ELF-1 (cell line): Measurements from ENCODE around the gene MS4A15.
"Not testable (repeated sequence)": the region's sequence is repeated elsewhere in the genome, so short reads cannot be mapped to it uniquely, and the experiment has no call there.

Source experiments
- DNase-seq: peaks from one replicate; pipeline ENCODE4 v3.0.0-alpha.2; 2016; ENCODE audit warnings: low read depth, low spot score

The MS4A15 gene

GRCh38 chr11:60803273-60803936, 46.7 kb downstream of the MS4A15 start:
- DNase-seq, result no peak

DNA sequence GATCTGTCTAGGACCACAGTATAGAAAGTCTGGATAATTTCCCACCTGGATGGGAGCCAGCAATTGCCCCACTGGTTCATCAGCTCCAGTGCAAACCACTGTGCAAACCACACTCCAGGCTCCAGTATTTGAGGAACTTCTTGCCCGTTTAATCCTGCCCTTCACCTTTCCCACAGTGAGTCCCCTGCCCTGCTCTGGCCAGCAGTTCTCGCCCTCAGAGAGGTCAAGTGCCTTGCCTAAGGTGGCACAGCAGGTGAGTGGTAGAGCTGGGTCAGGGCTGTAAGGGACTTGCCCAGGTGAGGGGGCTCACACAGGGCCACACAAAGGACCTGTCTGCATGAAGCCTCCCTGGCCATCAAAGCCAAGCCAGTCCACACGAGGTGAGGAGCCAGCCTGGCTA, 52.6 kb downstream of the MS4A15 start:
- no peak for DNase-seq

- no peak for DNase-seq
Measured at GRCh38 chr11:60809691-60810090, 53.0 kb downstream of the MS4A15 start.

DNA sequence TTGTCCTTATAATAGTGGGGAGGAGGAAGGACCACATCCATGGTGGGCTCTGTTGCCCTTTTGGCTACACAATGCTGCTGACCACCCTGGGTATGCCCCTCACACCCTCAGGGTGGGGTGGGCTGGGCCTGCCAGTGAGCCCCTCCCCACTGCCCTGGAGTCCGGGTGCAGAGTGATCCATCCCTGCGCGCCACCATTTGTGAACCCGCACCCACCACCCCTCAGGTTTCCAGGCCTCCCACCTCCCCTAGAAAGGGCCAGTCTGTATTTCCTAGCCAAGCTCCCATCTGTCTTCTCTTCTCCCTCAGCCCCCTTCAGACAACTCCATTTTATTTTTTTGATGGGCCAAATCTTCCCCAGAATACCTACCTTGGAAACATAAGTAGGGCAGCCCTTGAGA, 53.5 kb downstream of the MS4A15 start:
- no peak for DNase-seq

DNA sequence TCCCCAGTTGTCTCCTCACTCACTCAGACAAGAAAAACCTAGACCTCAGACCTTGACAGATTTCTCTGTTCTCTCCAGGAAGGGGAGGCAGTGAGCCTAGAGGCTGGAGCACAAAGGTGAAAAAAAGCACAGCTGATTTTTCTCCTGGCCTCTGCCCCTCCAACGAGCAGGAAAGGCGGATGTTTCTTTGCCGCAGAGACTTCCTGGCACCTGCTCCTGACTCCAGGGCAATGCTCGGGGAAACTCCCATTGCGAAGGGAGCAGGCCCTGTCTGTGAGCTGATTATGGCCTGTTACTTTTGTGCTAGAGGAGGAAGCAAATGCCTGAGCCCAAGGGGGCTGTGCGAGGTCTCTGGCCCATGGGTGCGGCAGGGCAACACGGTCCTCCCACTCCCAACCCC, 53.9 kb downstream of the MS4A15 start:
- no peak for DNase-seq

- no peak for DNase-seq
Measured at GRCh38 chr11:60813324-60813723, 56.7 kb downstream of the MS4A15 start.

GRCh38 chr11:60814112-60814511, 57.4 kb downstream of the MS4A15 start:
- no peak for DNase-seq

- no peak for DNase-seq
Measured at GRCh38 chr11:60816590-60817157, 60.0 kb downstream of the MS4A15 start.

- no peak for DNase-seq
Measured at GRCh38 chr11:60818057-60818456, 61.4 kb downstream of the MS4A15 start.

DNA sequence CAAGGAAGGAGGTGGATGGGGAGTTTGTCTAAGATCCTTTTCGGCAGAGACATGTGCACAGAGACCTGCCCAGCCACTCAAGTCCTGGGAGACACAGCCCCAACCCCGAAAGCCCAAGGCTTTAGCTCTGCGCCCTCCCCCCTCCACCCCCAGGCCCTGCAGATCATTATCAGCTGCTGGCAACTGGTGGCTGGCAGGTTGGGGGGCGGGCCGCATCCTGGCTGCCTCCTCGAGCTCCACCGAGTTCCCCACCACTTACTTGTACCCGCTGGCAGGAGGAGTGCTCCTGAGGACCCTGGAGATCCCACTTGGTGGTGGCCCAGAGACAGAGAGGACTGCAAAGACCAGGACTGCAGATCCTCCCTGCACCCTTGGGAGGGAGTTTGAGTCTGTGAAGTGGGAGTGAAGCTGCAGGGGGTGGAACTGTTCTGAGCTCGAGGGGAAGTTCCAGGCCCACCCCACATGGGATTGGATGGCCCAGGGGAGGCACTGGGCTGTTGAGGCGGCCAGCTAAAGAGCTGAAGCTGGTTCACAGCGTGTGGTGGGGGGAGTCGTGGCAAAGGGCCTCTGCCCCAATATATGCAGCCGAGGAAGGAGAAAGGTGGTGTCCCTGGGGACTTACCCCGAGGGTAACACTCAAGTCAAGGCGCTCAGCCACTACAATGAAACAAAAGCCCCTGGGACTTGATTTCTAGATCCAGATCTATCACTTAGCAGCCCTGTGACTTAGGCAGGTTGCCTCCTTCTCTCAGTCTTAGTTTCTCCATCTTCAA, 65.3 kb downstream of the MS4A15 start:
- DNase-seq, result no peak

GRCh38 chr11:60823745-60824306, 67.2 kb downstream of the MS4A15 start:
- DNase-seq, result not testable (repeated sequence)

GRCh38 chr11:60825118-60825517, 68.5 kb downstream of the MS4A15 start:
- DNase-seq, result no peak

DNA sequence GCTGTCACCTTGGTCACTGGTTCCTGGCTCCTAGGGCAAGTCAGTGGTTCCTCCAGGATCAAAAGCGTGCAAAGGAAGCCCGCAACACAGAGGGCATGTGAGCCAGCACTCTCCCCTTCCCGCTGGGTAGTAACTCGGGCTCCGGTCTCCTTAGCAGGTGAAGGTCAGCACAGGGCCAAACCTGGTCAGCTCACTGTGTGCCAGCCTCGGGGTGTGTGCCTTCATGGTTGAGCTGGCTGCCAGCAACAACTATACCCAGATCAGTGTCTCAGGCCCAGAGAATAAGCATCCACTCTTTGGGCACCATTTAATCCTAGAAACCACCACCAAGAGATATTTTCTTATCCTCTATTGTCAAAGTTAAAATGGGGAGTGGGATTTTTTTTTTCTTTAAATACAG, 69.1 kb downstream of the MS4A15 start:
- no peak for DNase-seq
